H7 (cell line): ENCODE results near the gene ELOVL7. TPM values are rescaled to one million over a fixed set of nuclear protein-coding genes. Genes with fewer than 3 reads are reported as not detected.

Experiments
- DNase-seq: peaks from one replicate; pipeline ENCODE4 v3.0.0; 2012
- H3K27me3 ChIP-seq: 2 replicates; pipeline ENCODE4 v1.6.0; 2011; ENCODE audit warnings: mild to moderate bottlenecking, low read length; ENCODE audit not compliant: control insufficient read depth, insufficient read depth
- H3K36me3 ChIP-seq: replicated peaks from 2 replicates; pipeline ENCODE4 v1.5.1; 2011; ENCODE audit warnings: low read length; ENCODE audit not compliant: control insufficient read depth, insufficient read depth
- H3K4me3 ChIP-seq: 2 replicates; pipeline ENCODE4 v1.5.1; 2011; ENCODE audit warnings: low read depth, mild to moderate bottlenecking, control low read depth, low read length, moderate library complexity; ENCODE audit not compliant: insufficient read depth
- total RNA-seq: library from RNA; depleted of rRNA; stranded (reverse); fragments of >200 nt; shearing (Covaris generic); gene quantifications from 2 replicates; pipeline ENCODE4 v1.2.3, GENCODE V29; 2014

Gene ELOVL7
- total RNA-seq, 1 experiment from 2014 or later, result 2.2 TPM

DNA sequence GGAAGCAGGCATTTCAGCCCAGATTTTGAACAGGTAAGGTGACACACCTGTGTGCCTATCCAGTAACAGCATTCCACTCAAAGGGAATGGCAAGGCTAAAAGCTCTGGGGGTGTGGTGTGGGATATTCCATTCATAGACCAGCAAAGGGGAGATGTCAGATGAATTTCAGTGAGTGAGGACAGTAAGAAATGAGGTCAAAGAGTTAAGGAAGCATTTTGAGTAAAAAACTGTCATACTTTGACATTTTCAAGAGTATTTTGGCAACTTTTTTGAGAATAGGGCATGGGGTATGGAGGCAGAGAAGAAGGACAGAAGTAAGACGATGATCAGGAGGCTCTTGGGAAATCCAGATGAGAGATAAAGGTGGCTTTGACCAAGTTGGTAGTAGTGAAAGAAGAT, 2.2 kb upstream of the ELOVL7 start:
- DNase-seq, result no peak
- H3K4me3 ChIP-seq, result no peak overlapping the region
- peaks cover 23% of the 10 kb centered on the region for H3K27me3 ChIP-seq
- no peaks in the 10 kb centered on the region for H3K36me3 ChIP-seq

DNA sequence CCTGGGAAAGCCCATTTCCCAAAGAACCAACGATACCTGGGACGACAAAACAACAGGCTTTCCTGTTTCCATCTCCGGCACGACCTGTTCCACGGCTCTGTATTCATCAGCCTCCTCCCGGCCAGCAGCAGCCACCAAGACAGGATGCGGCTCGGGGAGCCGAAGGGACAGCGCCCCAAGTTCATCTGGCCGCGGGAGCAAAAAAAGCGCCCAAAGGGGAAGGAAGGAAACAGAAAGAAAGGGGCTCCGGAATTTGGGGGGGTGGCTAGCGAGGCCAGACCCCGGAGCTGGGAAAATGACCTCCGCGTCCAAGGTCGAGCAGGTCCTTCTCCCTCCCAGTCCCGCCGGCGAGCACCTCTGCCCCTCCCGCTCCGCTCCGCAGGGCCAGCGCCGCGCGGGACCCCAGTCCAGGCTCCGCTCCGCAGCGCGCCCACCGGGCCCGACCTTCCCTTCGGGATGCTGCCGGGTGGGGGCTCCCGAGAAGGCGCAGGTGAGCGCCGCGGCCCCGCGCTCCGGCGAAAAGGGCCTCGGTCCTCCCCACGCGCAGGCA, 608 bp downstream of the ELOVL7 start:
- H3K27me3 ChIP-seq, result peaks cover 23% of the 10 kb centered on the region
- DNase-seq, result peak; percentile 74
- no peaks in the 10 kb centered on the region for H3K36me3 ChIP-seq
- H3K4me3 ChIP-seq, result peak overlapping the region; percentile 94

DNA sequence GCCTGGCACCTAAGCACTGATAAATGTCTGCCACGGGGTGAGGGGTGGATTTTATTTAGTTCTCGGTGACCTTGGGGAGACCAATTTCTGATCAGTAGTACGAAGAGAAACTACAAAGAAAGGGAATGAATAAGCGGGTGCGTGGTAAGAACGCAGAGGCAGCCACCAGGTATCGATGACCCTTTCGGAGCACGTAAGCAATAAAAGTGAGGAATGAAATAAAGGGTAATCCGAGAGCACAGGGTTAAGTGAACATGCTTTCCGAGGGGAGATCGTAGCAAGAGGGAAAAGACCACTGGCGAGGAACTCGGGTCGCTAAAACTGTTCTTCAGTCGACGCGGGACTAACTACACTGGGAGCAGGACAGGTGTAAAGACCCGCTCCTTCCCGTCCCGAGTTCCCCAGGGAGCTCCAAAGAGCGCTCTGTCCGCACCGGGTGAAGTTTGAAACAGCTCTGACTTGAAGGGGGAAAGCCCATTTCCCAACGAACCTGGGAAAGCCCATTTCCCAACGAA, 1.1 kb downstream of the ELOVL7 start:
- H3K36me3 ChIP-seq, result no peaks in the 10 kb centered on the region
- peak overlapping the region; percentile 94 for H3K4me3 ChIP-seq
- peak; percentile 60 for DNase-seq
- peaks cover 23% of the 10 kb centered on the region for H3K27me3 ChIP-seq

DNA sequence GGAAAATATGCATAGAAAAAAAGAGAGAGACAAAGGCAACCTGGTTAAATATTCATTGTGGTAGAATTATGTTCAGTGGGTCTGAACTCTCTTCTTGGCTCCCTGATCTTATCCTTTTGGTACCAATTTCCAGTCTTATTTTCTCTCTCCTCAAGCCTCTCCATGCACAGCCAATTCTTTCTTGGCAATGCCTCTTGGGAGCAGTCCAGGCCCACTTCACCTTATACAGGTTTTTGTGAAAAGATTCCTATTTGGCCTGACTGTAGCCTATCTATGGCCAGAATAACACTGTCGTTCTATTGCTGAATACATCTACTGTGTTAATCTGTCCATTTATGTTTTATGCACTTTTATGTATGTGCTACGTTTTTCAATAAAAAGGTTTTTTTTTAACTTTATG, 2.7 kb downstream of the ELOVL7 start:
- peaks cover 23% of the 10 kb centered on the region for H3K27me3 ChIP-seq
- DNase-seq, result no peak
- H3K4me3 ChIP-seq, result no peak overlapping the region
- H3K36me3 ChIP-seq, result no peaks in the 10 kb centered on the region

- DNase-seq, result no peak
- Histone ChIP-seq H3K4me3 (no peak overlapping the region), H3K27me3 (no peaks in the 10 kb centered on the region; the same call in 1 of the 2 replicates), H3K36me3 (no peaks in the 10 kb centered on the region)
Measured at GRCh38 chr5:60836131-60836530, 7.9 kb downstream of the ELOVL7 start.

DNA sequence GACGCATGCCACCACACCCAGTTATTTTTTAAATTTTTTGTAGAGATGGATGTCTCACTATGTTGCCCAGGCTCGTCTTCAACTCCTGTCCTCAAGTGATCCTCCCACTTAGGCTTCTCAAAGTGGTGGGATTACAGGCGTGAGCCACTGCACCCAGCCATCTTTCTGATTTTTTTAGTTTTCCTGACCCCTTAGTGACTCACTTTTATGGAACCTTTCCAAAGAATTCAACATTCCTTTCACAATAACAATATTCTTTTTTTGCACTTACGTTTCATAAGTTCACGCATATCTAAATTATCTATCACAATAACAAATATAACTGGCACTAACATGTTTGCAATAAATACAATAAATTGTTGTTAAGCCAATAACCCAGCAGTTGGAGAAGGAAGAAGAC, 8.5 kb downstream of the ELOVL7 start:
- H3K27me3 ChIP-seq, result no peaks in the 10 kb centered on the region
- H3K4me3 ChIP-seq, result no peak overlapping the region
- DNase-seq, result no peak
- no peaks in the 10 kb centered on the region for H3K36me3 ChIP-seq

DNA sequence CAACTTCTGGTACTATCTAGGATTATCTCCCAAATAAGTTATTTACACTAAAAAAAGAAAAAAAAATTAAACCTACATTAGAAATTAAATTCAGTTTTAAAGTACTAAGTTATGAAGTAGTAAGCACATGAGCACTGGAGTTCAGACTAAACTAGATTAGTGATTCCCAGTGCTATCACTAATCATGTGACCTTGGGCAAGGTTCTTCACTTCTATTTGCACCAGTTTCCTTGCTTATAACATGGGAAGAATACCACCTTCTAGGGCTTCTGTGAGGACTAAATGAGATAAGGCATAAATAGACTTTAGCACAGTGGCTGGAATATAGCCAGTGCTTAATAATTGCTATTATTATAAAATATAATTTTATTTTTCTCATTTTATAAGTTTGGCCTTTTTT, 10.5 kb downstream of the ELOVL7 start:
- Histone ChIP-seq H3K36me3 (no peaks in the 10 kb centered on the region), H3K4me3 (no peak overlapping the region), H3K27me3 (no peaks in the 10 kb centered on the region)
- no peak for DNase-seq

DNA sequence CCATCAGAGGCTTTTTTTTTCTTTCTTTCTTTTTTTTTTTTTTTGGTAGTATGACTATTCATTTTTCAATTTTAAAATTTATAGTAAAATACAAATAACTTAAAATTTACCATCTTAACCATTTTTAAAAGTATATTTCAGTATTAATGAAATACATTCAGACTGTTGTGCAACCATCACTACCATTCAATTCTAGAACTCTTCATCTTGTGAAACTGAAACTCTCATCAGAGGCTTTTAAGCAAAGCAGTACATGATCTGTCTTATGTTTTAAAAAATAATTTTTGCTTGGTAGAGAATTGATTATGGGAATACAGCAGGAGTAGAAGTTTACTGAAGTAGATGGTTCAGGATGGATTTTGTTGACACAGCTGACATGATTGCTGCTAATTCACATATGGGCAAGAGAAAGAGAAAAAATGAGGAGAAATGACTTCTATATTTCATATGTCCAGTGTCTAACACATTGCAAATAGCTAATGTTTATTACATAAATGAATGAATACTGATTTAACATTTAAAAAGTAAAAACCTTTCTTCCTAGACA, 13.4 kb downstream of the ELOVL7 start:
- Histone ChIP-seq H3K36me3 (no peaks in the 10 kb centered on the region), H3K4me3 (no peak overlapping the region), H3K27me3 (no peaks in the 10 kb centered on the region)
- no peak for DNase-seq

GRCh38 chr5:60829490-60830266, 14.4 kb downstream of the ELOVL7 start:
- Histone ChIP-seq H3K27me3 (no peaks in the 10 kb centered on the region), H3K4me3 (no peak overlapping the region), H3K36me3 (no peaks in the 10 kb centered on the region)
- no peak for DNase-seq

DNA sequence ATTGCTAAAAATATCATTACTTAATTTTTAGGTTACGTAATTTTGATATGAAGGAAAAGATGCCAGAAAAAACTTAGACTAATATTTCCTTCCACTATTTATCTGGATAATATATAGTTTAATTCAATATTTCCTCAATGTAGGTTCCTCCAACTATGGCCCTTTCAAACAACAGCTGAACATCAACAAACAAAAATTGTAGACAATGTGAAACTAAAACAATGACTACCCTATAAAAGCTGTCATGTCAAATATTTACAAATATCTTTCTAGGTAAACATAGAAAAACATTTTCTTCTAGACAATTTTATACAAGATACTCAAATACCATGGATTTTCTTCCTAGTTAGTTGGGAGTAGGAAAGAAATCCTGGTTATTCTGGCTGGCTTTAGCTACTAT, 16.9 kb downstream of the ELOVL7 start:
- Histone ChIP-seq H3K36me3 (no peaks in the 10 kb centered on the region), H3K4me3 (no peak overlapping the region), H3K27me3 (no peaks in the 10 kb centered on the region)
- DNase-seq, result no peak

GRCh38 chr5:60826653-60827052, 17.4 kb downstream of the ELOVL7 start:
- no peaks in the 10 kb centered on the region for H3K27me3 ChIP-seq
- no peaks in the 10 kb centered on the region for H3K36me3 ChIP-seq
- no peak overlapping the region for H3K4me3 ChIP-seq
- no peak for DNase-seq

DNA sequence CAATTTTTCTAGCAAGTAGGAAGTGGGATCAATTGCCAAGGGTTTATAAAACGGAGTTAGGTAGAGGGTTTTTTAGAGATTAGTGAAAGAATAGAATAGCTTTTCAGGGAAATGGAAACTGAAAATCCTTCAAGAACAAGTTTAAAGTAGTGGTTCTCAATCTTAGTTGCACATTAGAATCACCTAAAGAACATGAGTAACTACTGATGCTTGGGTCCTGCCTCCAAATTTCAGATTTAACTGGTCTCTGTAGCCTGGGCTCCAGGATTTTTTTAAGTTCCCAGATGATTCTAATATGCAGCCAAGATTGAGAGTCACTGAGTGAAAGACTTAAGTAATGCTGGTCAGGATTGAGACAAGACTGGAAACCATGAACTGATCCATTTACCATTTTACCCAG, 20.5 kb downstream of the ELOVL7 start:
- Histone ChIP-seq H3K4me3 (no peak overlapping the region), H3K27me3 (no peaks in the 10 kb centered on the region), H3K36me3 (no peaks in the 10 kb centered on the region)
- DNase-seq, result no peak

GRCh38 chr5:60822285-60822556, 21.8 kb downstream of the ELOVL7 start:
- Histone ChIP-seq H3K27me3 (no peaks in the 10 kb centered on the region), H3K36me3 (no peaks in the 10 kb centered on the region), H3K4me3 (no peak overlapping the region)
- no peak for DNase-seq

DNA sequence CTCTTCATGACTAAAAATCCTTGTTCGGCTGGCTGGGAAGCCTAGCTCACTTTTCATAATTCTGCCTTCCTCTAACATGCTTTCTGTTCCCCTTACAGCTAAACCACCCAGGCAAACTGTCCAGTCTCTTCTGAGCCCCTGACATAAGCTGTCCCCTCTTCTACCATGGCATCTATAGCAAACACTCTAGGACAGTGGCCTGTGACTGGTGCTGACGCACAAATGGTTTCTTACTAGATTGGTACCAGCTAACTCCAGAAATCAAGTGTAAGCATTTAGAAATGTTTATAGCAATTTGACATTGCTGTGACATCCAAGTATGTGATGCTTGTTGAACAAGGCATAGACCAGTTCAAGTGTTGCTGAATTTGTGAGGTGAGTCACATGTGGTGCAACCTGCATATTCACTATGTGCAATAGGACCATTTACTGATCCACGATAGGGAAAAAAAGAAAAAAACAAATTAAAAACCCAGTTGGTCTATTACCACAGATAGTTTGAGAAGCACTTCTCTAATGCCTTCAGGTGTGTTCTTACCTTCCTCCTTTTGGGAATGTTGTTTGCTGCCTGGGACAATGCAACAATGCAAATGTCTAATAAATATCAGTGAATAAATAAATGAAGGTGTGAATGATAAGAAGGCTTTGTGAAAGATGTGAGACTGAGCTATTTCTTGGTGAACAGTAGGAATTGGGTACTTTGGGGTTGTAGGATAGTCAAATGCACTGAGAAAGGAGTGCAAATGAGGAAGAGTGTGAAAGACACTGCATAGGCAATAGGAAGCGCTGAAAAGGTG, 22.4 kb downstream of the ELOVL7 start:
- Histone ChIP-seq H3K4me3 (no peak overlapping the region), H3K36me3 (no peaks in the 10 kb centered on the region), H3K27me3 (no peaks in the 10 kb centered on the region)
- no peak for DNase-seq
